Activated CD8-positive, alpha-beta memory T cell treated with anti-CD3 and anti-CD28 coated beads, Interleukin-2, amount 10 ng/mL, durations not matched to agents 7 days and 5 days (primary cell): Measurements from ENCODE around the gene ENKD1. TPM values are rescaled to one million over a fixed set of nuclear protein-coding genes. Genes with fewer than 3 reads are reported as not detected.

Source experiments
- ATAC-seq: fragments of 150-1000 bp; cut with Tn5 transposase; one replicate; pipeline ENCODE4 v1.10.0; 2021; ENCODE audit warnings: moderate library complexity
- CTCF ChIA-PET: fragments of 350-600 bp; sonication (Branson Sonifier 250); formaldehyde crosslinking; loops from one replicate; lab custom pipeline; 2021; ENCODE audit warnings: antibody characterized with exemption; lab: Charles Lee
- DNase-seq: peaks from one replicate; pipeline ENCODE4 v3.0.0-alpha.2; 2020
- H3K27ac Mint-ChIP-seq: one replicate; pipeline ENCODE4 v1.8.0; 2021; ENCODE audit warnings: mild to moderate bottlenecking, mixed read lengths
- H3K27me3 Mint-ChIP-seq: one replicate; pipeline ENCODE4 v1.8.0; 2021; ENCODE audit warnings: mixed read lengths
- H3K36me3 Mint-ChIP-seq: one replicate; pipeline ENCODE4 v1.8.0; 2021; ENCODE audit warnings: mild to moderate bottlenecking, mixed read lengths
- H3K4me1 Mint-ChIP-seq: one replicate; pipeline ENCODE4 v1.8.0; 2021; ENCODE audit warnings: mixed read lengths
- H3K4me3 Mint-ChIP-seq: one replicate; pipeline ENCODE4 v1.8.0; 2021; ENCODE audit warnings: mild to moderate bottlenecking, moderate library complexity, mixed read lengths
- H3K9me3 Mint-ChIP-seq: one replicate; pipeline ENCODE4 v1.8.0; 2022; ENCODE audit warnings: low read depth, mixed read lengths
- total RNA-seq, 2 experiments: library from RNA; stranded (reverse); gene quantifications; one replicate each; pipeline ENCODE4 v1.2.3, GENCODE V29; 2021

The ENKD1 gene
- total RNA-seq, 2 experiments from 2014 or later: 6.2 to 8.0 TPM

DNA sequence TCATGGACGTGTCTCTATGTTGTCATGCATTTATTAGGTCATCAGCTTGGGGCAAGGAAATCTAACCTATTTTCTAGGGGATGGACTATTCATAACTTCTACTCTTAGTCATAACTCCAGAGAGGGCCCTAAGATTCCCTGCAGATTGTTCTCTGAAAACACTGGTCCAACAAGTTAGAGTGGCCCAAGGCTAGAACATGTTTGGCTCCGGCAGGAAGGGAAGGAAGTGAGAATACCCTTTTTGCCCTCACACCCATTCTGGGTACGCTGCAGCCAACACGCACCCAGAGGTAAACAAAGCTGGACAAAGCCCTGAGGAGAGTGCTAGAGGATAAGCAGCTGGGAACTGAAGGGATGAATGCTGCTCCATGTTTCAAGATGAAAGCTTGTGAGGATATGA lies 10.0 kb upstream of the ENKD1 start:
- CTCF ChIA-PET: interaction anchor here (0.9 to 1.9 kb wide), 3 partner anchors 11 to 129 kb away, joined by 3 to 4 read pairs (median 3); partner anchors contain the start of gene CARMIL2
- Mint-ChIP-seq H3K27me3 (no peaks in the 10 kb centered on the region), H3K27ac (no peak overlapping the region), H3K9me3 (no peaks in the 10 kb centered on the region), H3K4me1 (no peaks in the 10 kb centered on the region), H3K36me3 (no peaks in the 10 kb centered on the region), H3K4me3 (no peak overlapping the region)
- ATAC-seq (no peak), DNase-seq (no peak)

DNA sequence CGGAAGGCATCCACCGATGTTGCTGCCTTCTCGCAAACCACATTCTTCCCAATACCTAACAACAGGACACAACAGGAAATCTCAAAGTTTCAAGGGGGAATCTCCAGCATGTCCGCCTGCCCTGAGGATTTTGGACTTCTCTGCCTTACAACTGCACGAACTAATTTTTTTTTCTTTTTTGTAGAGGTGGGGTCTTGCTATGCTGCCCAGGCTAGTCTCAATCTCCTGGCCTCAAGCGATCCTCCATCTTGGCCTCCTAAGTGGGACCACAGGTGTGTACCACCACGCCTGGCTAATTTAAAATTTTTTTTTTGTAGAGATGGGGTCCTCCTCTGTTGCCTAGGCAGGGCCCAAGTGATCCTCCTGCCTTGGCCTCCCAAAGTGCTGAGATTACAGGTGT lies 9.4 kb upstream of the ENKD1 start:
- Mint-ChIP-seq H3K27me3 (no peaks in the 10 kb centered on the region), H3K4me1 (no peaks in the 10 kb centered on the region), H3K36me3 (no peaks in the 10 kb centered on the region), H3K27ac (no peak overlapping the region), H3K4me3 (no peak overlapping the region), H3K9me3 (no peaks in the 10 kb centered on the region)
- DNase-seq (no peak), ATAC-seq (no peak)
- CTCF ChIA-PET: interaction anchor here (0.9 kb wide), 1 partner anchor 129 kb away, joined by 3 read pairs; no protein-coding TSS in a partner anchor

DNA sequence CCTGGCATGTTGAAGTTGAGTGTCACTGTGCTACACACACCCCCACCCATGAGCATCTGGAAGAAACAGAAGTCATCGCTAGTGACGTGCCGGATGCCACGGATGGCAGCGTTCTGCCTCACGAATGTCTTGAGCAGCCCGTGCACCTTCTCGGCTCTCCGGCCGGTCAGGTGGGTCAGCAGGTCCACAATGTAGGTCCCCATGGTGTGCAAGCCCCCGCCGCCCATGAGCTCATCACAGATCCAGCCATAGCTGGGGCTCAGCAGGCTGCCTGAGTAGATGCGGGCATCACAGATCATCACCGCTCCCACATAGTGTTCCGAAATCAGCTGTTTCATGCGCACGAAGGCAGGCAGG lies 9.0 kb upstream of the ENKD1 start:
- H3K27me3 Mint-ChIP-seq: no peaks in the 10 kb centered on the region
- H3K27ac Mint-ChIP-seq: no peak overlapping the region
- ATAC-seq (no peak), DNase-seq (no peak)
- no peak overlapping the region for H3K4me3 Mint-ChIP-seq
- CTCF ChIA-PET: no interaction called here
- no peaks in the 10 kb centered on the region for H3K36me3 Mint-ChIP-seq
- H3K4me1 Mint-ChIP-seq: no peaks in the 10 kb centered on the region
- no peaks in the 10 kb centered on the region for H3K9me3 Mint-ChIP-seq

DNA sequence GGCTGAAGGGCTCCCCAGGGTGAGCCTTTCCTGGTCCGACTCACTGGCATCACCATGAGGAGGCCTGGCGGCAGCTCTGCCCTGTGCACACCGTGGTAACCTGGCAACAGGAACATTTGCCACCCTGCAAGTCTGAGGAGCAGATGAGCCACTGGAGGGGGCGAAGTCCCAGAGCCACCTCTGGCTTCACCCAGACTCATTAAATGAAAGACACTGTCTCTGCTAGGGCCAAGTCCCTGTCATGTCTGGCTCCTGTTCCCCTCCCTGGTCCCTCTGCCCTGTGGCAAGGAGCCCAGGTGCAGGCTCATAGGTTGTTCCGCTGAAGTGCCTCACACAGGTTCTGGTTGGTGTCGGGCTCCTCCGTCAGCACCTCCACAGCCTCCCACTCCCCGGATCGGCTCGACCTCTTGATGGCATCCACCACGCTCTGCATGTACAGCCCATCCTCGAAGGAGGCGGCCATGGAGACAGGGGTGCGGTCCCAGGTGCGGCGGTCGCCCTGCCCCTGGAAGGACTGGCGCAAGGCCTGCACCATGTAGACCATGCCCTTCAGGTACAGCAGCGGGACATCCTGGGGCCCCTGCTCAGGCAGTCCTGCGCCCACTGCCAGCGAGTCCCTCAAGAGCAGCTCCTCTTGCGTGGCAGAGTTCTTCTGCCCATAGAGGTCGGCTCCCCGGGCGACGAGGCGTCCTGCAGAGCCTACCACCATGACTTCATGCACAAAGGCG lies 8.5 kb upstream of the ENKD1 start:
- Mint-ChIP-seq H3K4me1 (no peaks in the 10 kb centered on the region), H3K4me3 (no peak overlapping the region), H3K9me3 (no peaks in the 10 kb centered on the region), H3K27ac (no peak overlapping the region), H3K36me3 (no peaks in the 10 kb centered on the region), H3K27me3 (no peaks in the 10 kb centered on the region)
- no peak for DNase-seq
- ATAC-seq: no peak
- CTCF ChIA-PET: interaction anchor here (0.9 to 1.2 kb wide), 3 partner anchors 12 to 158 kb away, joined by 3 to 4 read pairs (median 3); no protein-coding TSS in a partner anchor

DNA sequence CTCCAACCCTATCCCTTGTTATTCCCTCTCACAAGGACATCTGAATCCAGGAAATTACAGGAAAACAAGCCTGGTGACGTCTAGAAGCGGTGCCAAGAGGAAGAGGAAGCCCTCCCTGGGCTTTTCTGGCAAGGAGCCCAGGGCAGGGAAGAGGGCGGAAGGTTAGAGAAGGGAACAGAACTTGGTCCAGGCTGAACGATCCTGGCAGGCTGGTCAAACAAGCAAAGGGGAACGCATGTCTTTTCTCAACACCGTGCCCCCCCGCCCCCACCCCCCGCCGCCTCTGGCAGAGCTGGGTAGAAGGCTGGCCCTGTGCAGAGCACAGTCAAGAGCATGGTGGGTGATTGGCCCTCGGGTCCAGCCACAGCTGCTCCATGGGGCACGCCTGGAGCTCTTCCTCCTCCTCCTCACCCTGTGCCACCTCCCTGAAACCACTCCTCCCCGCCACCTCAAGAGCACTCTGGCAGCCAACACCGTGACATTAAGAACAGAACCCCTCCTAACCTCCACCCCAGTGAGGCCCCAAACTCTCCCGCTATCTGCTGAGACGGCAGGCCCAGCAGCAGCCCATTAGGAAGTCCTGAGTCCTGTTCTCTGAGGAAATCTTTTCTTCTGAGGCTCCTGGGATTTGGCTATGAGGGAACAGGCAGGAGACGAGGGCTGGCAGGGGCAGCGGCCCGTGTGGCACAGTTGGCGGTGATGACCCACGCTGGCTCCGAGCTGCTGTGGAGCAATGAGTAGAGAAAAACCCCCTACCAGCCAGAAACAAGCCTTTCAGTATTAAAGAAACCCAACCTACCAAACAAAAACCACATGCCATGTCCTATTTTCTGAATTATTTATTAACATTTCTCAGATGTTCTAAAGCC lies 7.4 kb upstream of the ENKD1 start:
- Mint-ChIP-seq H3K27me3 (no peaks in the 10 kb centered on the region), H3K27ac (no peak overlapping the region)

DNA sequence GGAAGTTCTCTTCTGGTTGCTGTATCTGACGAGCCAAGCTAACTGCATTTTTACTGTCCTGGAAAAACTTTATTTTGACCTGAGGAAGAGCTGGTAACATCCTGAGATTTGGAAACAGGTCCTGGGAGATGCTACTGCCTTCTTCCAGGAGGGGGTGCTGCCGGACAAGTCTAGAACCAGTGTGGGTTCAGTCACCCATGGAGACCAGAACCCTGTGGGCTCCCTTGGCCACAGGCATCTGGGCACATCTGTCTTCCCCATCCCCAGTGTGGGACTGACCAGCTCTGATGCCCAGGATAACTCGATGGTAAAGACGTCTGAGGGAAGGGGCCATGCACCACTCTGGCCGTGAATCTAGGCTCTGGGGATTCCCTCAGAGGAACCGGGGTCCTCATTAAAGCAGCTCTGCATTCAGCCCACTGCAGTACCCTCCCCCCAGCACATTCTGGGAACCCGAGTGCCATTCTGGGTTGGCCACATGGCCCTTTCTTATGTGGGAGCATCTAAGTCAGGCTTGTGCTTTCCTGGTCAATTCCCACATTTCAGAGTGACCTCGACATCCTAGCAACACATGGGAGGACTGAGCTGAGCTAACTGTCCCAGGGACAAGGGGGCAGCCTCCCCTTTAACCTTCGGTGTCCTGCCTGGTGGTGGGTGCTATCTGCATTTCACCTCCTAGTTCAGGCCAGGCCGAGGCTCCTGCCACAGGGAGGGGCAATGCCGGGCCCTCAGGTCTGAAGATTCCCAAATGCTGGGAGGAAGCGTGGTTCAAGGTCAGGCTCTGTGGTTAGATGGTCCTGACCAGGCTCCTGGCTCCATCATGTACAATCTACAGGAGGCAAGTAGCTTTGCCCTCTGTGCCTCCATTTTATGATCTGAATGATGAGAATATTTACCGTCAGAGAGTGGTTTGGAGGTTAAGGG lies 6.5 kb upstream of the ENKD1 start:
- Mint-ChIP-seq H3K27ac (no peak overlapping the region), H3K27me3 (no peaks in the 10 kb centered on the region), H3K36me3 (no peaks in the 10 kb centered on the region), H3K9me3 (no peaks in the 10 kb centered on the region), H3K4me3 (no peak overlapping the region), H3K4me1 (peaks cover under 1% of the 10 kb centered on the region)
- CTCF ChIA-PET: interaction anchor here (0.6 to 17.7 kb wide), 30 partner anchors 8 to 262 kb away, joined by 3 to 199 read pairs (median 5); partner anchors contain the start of genes ACD, CARMIL2, CENPT and NUTF2
- DNase-seq (peak; percentile 70), ATAC-seq (peak; percentile 37)

More for the DNA sequence above, 7.4 kb upstream of the ENKD1 start:
- Mint-ChIP-seq H3K9me3 (no peaks in the 10 kb centered on the region), H3K4me3 (no peak overlapping the region), H3K4me1 (no peaks in the 10 kb centered on the region), H3K36me3 (no peaks in the 10 kb centered on the region)
- CTCF ChIA-PET: interaction anchor here (0.9 to 17.7 kb wide), 11 partner anchors 11 to 159 kb away, joined by 3 to 199 read pairs (median 4); partner anchors contain the start of genes ACD and CARMIL2
- no peak for DNase-seq
- ATAC-seq: no peak

DNA sequence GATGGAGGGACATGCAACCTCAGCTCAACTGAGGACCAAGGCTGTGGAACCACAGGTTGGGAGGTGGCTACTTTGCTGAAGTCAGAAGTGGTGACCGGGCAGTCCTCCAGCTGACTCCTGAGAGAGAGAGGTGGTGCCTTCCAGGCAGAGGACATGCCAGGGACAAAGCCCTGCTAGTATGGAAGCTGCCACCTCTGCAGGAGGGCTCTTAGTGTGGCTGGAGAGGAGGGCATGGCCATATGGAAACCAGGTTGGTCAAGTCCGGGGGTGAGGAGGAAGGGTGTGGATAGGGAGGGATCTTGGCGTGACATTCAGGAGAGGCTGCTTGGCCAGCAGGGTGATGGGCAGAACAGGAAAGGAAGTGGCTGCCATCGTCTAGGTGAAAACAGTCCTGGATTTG lies 5.8 kb upstream of the ENKD1 start:
- Mint-ChIP-seq H3K27me3 (no peaks in the 10 kb centered on the region), H3K4me3 (no peak overlapping the region), H3K36me3 (no peaks in the 10 kb centered on the region), H3K9me3 (no peaks in the 10 kb centered on the region), H3K27ac (no peak overlapping the region), H3K4me1 (peaks cover 4% of the 10 kb centered on the region)
- CTCF ChIA-PET: interaction anchor here (0.6 to 17.7 kb wide), 29 partner anchors 9 to 263 kb away, joined by 3 to 199 read pairs (median 5); partner anchors contain the start of genes ACD, CARMIL2, CENPT and NUTF2
- DNase-seq (no peak), ATAC-seq (no peak)

DNA sequence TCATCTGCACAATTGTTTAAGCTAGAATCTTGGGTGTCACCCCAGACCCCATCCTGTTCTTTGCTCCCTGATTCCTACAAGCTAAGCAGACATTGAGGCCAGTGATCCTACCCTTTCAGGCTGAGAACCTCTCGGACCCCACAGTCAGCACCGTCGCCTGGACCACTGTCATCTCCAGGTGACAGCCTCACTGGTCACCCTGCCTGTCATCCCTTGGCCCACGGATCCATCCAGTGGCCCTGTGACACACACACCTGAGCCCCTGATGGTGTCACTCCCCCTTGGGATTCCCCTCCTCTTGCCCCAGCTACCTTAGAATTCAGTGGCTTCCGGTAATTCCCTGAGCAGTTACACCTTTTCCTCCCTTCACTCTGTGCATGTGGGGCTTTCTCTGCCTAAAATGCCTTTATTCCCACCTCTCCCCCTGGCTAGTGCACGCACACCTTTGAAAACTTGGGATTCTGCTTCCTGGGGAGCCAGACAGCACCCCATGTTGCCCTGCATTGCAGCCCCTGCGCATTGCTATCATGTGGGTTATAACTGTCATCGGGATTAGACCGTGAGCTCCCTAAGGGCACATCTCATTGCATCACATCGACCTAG lies 3.0 kb upstream of the ENKD1 start:
- Mint-ChIP-seq H3K36me3 (no peaks in the 10 kb centered on the region), H3K4me1 (peaks cover 12% of the 10 kb centered on the region), H3K27me3 (no peaks in the 10 kb centered on the region), H3K4me3 (no peak overlapping the region), H3K9me3 (no peaks in the 10 kb centered on the region), H3K27ac (no peak overlapping the region)
- DNase-seq (no peak), ATAC-seq (no peak)
- CTCF ChIA-PET: interaction anchor here (0.6 to 17.7 kb wide), 9 partner anchors 9 to 164 kb away, joined by 3 to 199 read pairs (median 5); partner anchors contain the start of gene ACD

DNA sequence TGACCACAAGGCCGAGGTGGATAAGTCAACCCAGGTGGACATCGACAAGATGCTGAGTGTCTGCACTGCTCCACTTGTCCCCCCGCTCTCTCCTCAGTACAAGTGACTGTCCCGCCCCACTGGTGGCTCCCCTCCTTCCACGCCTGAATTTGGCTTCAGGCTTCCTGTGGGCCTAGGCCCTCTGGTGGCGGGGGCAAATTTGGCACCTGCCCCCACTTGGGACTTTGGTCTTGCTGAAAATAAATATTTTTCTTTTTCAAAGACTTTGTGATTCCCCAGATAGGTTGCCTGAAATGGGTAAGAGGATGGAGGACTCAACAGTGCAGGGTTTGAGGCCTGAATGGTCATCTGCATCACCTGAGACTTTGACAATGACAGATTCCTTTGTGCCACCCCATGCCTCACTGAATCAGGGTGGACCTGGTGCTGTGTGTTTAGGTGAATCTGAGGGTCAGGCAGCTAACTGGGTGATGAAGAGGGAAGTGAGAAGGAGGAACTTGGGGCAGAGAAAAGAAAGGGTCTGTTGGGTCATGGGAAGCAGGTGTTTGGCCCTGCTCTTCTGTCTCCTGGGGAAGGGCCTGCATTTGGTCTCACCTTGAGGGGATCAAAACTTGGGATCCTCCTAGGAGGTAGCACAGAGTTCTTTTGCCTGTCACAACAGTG lies 2.1 kb upstream of the ENKD1 start:
- H3K4me3 Mint-ChIP-seq: no peak overlapping the region
- peak overlapping the region; percentile 57 for H3K27ac Mint-ChIP-seq
- H3K9me3 Mint-ChIP-seq: no peaks in the 10 kb centered on the region
- ATAC-seq (no peak), DNase-seq (peak; percentile 58)
- no peaks in the 10 kb centered on the region for H3K36me3 Mint-ChIP-seq
- peaks cover 12% of the 10 kb centered on the region for H3K4me1 Mint-ChIP-seq
- CTCF ChIA-PET: interaction anchor here (0.6 to 17.7 kb wide), 18 partner anchors 10 to 267 kb away, joined by 3 to 199 read pairs (median 4); partner anchors contain the start of genes ATP6V0D1 and CARMIL2
- H3K27me3 Mint-ChIP-seq: no peaks in the 10 kb centered on the region

DNA sequence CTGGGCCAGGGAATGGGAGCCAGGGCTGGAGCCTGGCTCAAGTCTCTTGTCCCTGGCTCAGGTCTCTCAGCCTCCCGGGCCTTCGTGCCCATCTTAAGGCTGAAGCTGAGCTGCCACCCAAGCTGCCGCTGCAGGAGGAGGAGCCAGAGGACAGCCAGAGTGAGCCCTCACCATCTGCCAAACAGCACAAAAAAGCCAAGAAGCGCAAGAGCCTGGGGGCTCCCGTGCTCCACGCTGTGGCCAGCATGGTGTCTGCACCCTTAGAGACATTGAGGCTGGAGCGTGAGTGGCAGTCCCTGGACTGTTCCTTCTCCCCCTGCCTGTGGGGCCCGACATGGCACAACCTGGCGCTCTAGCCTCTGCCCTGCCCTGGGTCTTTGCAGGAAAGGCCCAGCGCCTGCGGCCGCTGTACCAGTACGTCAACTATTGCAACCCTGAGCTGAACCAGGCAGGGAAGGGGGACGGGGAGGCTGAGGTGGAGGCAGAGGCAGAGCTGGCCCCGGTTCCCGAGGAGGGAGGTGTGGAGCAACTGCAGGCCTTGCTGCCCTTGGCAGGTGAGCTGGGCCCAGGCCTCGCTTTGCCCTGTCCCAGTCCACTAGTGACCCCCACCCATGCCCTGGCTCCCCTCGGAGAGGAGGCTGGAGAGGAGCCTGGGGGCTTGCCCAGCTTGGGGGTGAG lies 1.4 kb upstream of the ENKD1 start:
- H3K4me3 Mint-ChIP-seq: no peak overlapping the region
- peak; percentile 81 for ATAC-seq
- H3K4me1 Mint-ChIP-seq: peaks cover 12% of the 10 kb centered on the region
- CTCF ChIA-PET: interaction anchor here (0.6 to 17.7 kb wide), 27 partner anchors 9 to 268 kb away, joined by 3 to 199 read pairs (median 4); partner anchors contain the start of genes ATP6V0D1, CARMIL2, CTCF and RANBP10
- peak; percentile 90 for DNase-seq
- no peak overlapping the region for H3K27ac Mint-ChIP-seq
- no peaks in the 10 kb centered on the region for H3K36me3 Mint-ChIP-seq
- no peaks in the 10 kb centered on the region for H3K9me3 Mint-ChIP-seq
- H3K27me3 Mint-ChIP-seq: no peaks in the 10 kb centered on the region

DNA sequence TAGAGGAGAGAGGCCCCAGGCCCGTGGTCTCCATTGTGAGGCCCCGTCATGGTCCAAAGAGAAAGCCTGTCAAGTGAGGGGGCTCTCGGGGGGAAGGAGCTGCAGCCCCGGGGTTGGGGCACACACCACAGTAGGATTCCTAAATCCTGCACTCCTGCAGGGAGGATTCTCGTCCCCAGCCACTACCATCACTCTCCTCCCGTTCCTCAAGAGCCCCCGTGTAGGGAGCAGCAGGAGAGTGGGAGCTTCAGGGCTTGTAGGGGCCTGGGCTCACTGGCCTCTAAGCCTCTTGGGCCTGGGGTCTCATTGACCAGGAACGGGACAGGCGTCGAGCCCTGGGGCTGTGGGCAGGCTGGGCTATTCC lies 885 bp upstream of the ENKD1 start:
- H3K27ac Mint-ChIP-seq: peak overlapping the region; percentile 77
- no peaks in the 10 kb centered on the region for H3K27me3 Mint-ChIP-seq
- CTCF ChIA-PET: interaction anchor here (0.7 to 17.7 kb wide), 22 partner anchors 9 to 269 kb away, joined by 3 to 199 read pairs (median 4); partner anchors contain the start of genes ATP6V0D1, CARMIL2, CTCF and PSMB10
- ATAC-seq: no peak
- H3K36me3 Mint-ChIP-seq: no peaks in the 10 kb centered on the region
- no peaks in the 10 kb centered on the region for H3K9me3 Mint-ChIP-seq
- no peak for DNase-seq
- H3K4me3 Mint-ChIP-seq: peak overlapping the region; percentile 76
- peaks cover 12% of the 10 kb centered on the region for H3K4me1 Mint-ChIP-seq
